ENCODE results near the gene HELZ.

Gene HELZ

DNA sequence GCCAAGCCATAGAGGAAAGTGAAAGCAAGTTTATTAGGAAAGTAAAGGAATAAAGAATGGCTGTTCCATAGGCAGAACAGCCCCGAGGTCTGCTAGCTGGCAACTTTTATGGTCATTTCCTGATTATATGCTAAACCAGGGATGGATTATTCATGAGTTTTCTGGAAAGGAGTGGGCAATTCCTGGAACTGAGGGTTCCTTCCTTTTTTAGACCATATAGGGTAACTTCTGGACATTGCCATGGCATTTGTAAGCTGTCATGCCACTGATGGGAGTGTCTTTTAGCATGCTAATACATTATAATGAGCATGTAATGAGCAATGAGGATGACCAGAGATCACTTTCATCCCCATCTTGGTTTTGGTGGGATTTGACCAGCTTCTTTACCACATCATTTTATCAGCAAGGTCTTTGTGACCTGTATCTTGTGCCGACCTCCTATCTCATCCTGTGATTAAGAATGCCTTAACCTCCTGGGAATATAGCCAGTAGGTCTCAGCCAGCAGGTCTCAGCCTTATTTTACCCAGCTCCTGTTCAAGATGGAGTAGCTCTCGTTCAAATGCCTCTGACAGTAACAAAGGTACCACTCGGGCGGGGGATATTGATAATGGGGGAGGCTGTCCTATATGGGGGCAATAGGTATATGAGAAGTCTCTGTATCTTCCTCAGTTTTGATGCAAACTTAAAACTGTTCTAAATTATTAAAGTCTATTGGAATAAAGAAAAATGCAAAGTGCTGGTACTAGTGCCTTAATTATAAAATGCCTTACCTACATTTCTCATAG, 38.9 kb upstream of the HELZ start:
- H3K4me3 ChIP-seq (ENCODE audit: low read depth, low read length): no peak overlapping the region
- no peak for DNase-seq (ENCODE audit: low read depth)
- TF ChIP-seq, protein P1, sequence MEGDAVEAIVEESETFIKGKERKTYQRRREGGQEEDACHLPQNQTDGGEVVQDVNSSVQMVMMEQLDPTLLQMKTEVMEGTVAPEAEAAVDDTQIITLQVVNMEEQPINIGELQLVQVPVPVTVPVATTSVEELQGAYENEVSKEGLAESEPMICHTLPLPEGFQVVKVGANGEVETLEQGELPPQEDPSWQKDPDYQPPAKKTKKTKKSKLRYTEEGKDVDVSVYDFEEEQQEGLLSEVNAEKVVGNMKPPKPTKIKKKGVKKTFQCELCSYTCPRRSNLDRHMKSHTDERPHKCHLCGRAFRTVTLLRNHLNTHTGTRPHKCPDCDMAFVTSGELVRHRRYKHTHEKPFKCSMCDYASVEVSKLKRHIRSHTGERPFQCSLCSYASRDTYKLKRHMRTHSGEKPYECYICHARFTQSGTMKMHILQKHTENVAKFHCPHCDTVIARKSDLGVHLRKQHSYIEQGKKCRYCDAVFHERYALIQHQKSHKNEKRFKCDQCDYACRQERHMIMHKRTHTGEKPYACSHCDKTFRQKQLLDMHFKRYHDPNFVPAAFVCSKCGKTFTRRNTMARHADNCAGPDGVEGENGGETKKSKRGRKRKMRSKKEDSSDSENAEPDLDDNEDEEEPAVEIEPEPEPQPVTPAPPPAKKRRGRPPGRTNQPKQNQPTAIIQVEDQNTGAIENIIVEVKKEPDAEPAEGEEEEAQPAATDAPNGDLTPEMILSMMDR (IDR thresholded peaks at IDR 0.05; ENCODE audit: low read depth, low read length, missing control alignments): no peak

DNA sequence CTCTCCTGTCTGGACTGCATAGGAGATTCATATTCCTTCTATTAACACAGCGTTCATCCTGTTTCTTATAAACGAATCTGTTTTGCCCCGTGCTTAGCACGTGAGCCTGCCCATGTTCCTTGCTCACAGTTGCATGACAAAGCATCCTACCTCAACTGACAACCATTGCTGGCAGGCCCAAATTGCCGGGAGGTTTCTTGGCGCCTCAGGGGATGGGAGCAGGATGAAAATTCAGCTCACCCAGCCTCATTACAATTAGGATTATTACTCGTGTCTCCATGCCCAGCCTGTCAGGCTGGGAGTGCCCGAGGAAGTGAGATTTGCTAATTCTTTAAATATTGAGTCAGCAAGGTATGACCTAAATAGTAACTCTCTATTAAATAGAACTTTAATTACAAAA, 36.7 kb upstream of the HELZ start:
- no peak for DNase-seq (ENCODE audit: low read depth)
- no peak overlapping the region for H3K4me3 ChIP-seq (ENCODE audit: low read depth, low read length)
- TF ChIP-seq, protein P1 (IDR thresholded peaks at IDR 0.05; ENCODE audit: low read depth, low read length, missing control alignments): no peak

DNA sequence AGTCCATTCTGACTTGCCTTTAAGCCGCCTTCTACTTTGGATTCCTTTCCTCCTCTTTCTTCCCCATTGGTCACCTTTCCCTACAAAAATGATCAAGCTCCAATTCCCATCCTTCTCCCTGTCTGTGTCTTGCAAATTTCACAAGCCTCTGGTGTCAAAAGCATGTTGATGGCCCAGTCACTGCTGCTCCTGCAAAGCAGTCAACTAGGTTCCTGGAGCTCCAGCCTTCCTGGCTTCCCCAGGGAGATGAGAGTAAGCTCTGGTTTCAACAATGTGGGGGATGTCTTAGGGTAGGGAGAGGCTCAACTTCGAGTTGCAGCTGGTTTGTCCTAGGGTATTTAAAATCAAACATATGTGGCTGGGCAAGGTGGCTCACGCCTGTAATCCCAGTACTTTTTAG, 36.1 kb upstream of the HELZ start:
- no peak overlapping the region for H3K4me3 ChIP-seq (ENCODE audit: low read depth, low read length)
- DNase-seq (ENCODE audit: low read depth): no peak
- TF ChIP-seq, protein P1 (IDR thresholded peaks at IDR 0.05; ENCODE audit: low read depth, low read length, missing control alignments): no peak

GRCh38 chr17:67280279-67280678, 35.3 kb upstream of the HELZ start:
- DNase-seq (ENCODE audit: low read depth): no peak
- no peak overlapping the region for H3K4me3 ChIP-seq (ENCODE audit: low read depth, low read length)
- TF ChIP-seq, protein P1 (IDR thresholded peaks at IDR 0.05; ENCODE audit: low read depth, low read length, missing control alignments): no peak

- TF ChIP-seq, protein P1 (IDR thresholded peaks at IDR 0.05; ENCODE audit: low read depth, low read length, missing control alignments): no peak
- no peak overlapping the region for H3K4me3 ChIP-seq (ENCODE audit: low read depth, low read length)
- DNase-seq (ENCODE audit: low read depth): no peak
These were observed 34.1 kb upstream of the HELZ start for GRCh38 chr17:67279115-67279514.

DNA sequence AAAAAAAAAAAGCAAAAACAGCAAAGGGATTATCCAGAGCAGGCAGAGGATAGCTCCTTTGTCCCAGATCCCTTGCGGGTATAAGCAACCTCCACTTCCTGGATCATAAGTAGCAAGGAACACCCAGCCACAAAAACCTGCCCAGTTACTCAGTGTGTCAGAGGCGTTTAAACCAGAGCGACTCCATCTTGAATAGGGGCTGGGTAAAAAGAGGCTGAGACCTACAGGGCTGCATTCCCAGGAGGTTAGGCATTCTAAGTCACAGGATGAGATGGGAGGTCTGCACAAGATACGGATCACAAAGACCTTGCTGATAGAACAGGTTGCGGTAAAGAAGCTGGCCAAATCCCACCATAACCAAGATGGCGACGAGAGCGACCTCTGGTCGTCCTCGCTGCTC, 33.4 kb upstream of the HELZ start:
- no peak for DNase-seq (ENCODE audit: low read depth)
- TF ChIP-seq, protein P1 (IDR thresholded peaks at IDR 0.05; ENCODE audit: low read depth, low read length, missing control alignments): no peak
- H3K4me3 ChIP-seq (ENCODE audit: low read depth, low read length): no peak overlapping the region

- DNase-seq (ENCODE audit: low read depth): no peak
- TF ChIP-seq, protein P1 (IDR thresholded peaks at IDR 0.05; ENCODE audit: low read depth, low read length, missing control alignments): no peak
- no peak overlapping the region for H3K4me3 ChIP-seq (ENCODE audit: low read depth, low read length)
These were observed 31.1 kb upstream of the HELZ start for GRCh38 chr17:67276075-67276474.

Measured in GM12864 (cell line).